ENCODE results near the gene GSTA3.

Gene GSTA3

DNA sequence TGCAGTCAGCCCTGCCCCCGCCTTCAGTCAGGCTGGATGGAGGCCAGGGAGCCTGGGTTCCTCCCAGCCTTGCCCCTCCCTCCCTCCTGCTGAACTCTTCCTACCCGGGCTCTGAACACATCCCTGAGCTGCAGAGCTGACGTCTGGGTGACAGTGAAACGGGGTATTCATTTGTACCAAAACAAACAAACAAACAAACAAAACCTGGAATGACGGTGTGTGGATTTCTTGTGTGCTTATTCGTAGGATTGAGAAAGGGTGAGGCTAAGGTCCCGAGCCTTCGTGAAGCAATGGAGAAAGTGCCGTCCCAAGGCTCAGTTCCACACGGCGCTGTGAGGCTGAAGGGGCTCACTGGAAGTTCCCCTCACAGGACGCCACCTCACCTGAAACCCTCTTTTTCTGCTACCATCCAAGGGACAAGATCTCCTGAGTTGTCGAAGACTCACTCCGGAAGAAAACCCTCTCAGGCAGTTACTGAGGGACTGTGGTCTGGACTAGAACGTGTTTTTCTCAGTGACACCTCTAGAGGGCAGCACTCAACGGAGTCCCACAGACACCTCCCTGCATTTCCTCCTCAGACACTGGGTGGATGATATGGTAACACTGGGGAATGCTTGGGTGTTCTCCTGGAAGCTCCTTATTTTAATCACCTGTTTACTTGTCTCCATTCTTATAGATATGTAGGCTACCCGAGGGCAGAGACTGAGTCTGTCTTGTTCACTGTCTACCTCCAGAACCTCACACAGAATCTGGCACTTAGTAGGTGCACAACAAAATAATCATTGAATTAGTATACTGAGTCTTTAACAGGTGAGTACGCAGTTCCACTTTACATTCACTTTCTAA, 27.3 kb downstream of the GSTA3 start (continued):
- TF ChIP-seq ZNF23 (tag by site-specific recombination; IDR thresholded peaks at IDR 0.05; ENCODE audit: borderline replicate concordance) (no peak), ZBTB17 (tag by site-specific recombination; IDR thresholded peaks at IDR 0.05) (0 out of 2 replicates have a peak, but pooled peaks have one; percentile 22), ZNF169 (tag by site-specific recombination; IDR thresholded peaks at IDR 0.05) (no peak), ZNF510 (tag by site-specific recombination; IDR thresholded peaks at IDR 0.05; ENCODE audit: insufficient replicate concordance) (no peak), ZNF112 (tag by site-specific recombination; IDR thresholded peaks at IDR 0.05) (no peak), KLF9 (tag by site-specific recombination; IDR thresholded peaks at IDR 0.05; ENCODE audit: low read depth) (no peak), KLF8 (tag by site-specific recombination; IDR thresholded peaks at IDR 0.05) (no peak), ZBTB48 (tag by site-specific recombination; IDR thresholded peaks at IDR 0.05) (peak; percentile 52; the same call in 1 of the 2 replicates)
- TF ChIP-seq, protein P1, sequence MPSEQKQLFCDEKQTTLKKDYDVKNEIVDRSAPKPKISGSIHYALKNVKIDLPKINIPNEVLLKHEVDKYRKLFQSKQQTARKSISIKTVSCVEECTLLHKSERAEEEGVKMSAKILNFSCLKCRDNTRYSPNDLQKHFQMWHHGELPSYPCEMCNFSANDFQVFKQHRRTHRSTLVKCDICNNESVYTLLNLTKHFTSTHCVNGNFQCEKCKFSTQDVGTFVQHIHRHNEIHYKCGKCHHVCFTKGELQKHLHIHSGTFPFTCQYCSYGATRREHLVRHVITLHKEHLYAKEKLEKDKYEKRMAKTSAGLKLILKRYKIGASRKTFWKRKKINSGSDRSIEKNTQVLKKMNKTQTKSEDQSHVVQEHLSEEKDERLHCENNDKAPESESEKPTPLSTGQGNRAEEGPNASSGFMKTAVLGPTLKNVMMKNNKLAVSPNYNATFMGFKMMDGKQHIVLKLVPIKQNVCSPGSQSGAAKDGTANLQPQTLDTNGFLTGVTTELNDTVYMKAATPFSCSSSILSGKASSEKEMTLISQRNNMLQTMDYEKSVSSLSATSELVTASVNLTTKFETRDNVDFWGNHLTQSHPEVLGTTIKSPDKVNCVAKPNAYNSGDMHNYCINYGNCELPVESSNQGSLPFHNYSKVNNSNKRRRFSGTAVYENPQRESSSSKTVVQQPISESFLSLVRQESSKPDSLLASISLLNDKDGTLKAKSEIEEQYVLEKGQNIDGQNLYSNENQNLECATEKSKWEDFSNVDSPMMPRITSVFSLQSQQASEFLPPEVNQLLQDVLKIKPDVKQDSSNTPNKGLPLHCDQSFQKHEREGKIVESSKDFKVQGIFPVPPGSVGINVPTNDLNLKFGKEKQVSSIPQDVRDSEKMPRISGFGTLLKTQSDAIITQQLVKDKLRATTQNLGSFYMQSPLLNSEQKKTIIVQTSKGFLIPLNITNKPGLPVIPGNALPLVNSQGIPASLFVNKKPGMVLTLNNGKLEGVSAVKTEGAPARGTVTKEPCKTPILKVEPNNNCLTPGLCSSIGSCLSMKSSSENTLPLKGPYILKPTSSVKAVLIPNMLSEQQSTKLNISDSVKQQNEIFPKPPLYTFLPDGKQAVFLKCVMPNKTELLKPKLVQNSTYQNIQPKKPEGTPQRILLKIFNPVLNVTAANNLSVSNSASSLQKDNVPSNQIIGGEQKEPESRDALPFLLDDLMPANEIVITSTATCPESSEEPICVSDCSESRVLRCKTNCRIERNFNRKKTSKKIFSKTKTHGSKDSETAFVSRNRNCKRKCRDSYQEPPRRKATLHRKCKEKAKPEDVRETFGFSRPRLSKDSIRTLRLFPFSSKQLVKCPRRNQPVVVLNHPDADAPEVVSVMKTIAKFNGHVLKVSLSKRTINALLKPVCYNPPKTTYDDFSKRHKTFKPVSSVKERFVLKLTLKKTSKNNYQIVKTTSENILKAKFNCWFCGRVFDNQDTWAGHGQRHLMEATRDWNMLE (tag by site-specific recombination; conservative IDR thresholded peaks at IDR 0.05; ENCODE audit: low read depth): 0 out of 2 replicates have a peak, but pooled peaks have one; percentile 25

DNA sequence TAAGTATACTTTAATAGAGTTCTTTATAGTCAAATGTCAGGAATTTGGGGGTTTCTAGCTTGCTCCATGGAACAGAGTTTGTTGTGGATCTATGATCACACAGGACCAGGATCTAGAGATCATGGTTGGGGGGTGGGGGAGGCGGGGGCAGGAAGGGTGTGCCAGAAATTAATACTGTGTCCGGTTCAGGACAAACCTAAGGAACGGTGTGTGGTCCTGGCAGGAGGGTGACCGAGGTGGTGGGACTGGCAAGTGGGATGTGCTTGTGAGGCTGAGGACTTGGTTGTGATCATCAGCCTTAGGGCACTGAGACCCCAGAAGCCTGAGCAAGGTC, 27.9 kb downstream of the GSTA3 start:
- H3K4me3 ChIP-seq (ENCODE audit: low read depth, low read length): no peak overlapping the region
- TF ChIP-seq ZNF777 (tag by site-specific recombination; IDR thresholded peaks at IDR 0.05; ENCODE audit: borderline replicate concordance): no peak
- TF ChIP-seq ZFP37 (tag by site-specific recombination; IDR thresholded peaks at IDR 0.05): no peak
- TF ChIP-seq, protein P1 (tag by site-specific recombination; conservative IDR thresholded peaks at IDR 0.05; ENCODE audit: low read depth): no peak
- TF ChIP-seq ZNF549 (tag by site-specific recombination; IDR thresholded peaks at IDR 0.05): no peak
- TF ChIP-seq, protein P2, sequence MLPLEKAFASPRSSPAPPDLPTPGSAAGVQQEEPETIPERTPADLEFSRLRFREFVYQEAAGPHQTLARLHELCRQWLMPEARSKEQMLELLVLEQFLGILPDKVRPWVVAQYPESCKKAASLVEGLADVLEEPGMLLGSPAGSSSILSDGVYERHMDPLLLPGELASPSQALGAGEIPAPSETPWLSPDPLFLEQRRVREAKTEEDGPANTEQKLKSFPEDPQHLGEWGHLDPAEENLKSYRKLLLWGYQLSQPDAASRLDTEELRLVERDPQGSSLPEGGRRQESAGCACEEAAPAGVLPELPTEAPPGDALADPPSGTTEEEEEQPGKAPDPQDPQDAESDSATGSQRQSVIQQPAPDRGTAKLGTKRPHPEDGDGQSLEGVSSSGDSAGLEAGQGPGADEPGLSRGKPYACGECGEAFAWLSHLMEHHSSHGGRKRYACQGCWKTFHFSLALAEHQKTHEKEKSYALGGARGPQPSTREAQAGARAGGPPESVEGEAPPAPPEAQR (tag by site-specific recombination; IDR thresholded peaks at IDR 0.05): no peak
- TF ChIP-seq ZNF10 (tag by site-specific recombination; IDR thresholded peaks at IDR 0.05): no peak
- no peak for TF ChIP-seq ZNF529 (tag by site-specific recombination; IDR thresholded peaks at IDR 0.05; ENCODE audit: insufficient replicate concordance)
- no peak for TF ChIP-seq ZNF132 (tag by site-specific recombination; IDR thresholded peaks at IDR 0.05; ENCODE audit: borderline replicate concordance)
- H3K4me1 ChIP-seq (ENCODE audit: control insufficient read depth, insufficient read depth, low read length): peaks cover 4% of the 10 kb centered on the region
- H3K9me3 ChIP-seq (ENCODE audit: control insufficient read depth, insufficient read depth, low read depth, low read length): no peaks in the 10 kb centered on the region
- no peak overlapping the region for H3K27ac ChIP-seq (ENCODE audit: extremely low read depth, low read depth, low read length)
- ChIA-PET CTCF (interaction anchor here (0.5 to 2.1 kb wide), 15 partner anchors 9 to 883 kb away, joined by 3 to 15 read pairs (median 4); no protein-coding TSS in a partner anchor), POLR2A (no interaction called here)
- H3K36me3 ChIP-seq (ENCODE audit: control insufficient read depth in 2 of 2, insufficient read depth in 1 of 2, low read length in 2 of 2): no peaks in the 10 kb centered on the region
